ENCODE data around the gene HMOX2. TPM values are rescaled to one million over a fixed set of nuclear protein-coding genes. Genes with fewer than 3 reads are reported as not detected.

Gene HMOX2
- total and polyA plus RNA-seq, 8 donors, result 12.8 to 29.6 (median 19.8) TPM

GRCh38 chr16:4505356-4506147, 29.4 kb downstream of the HMOX2 start:
- no peaks in the 10 kb centered on the region for H3K27me3 ChIP-seq
- peaks cover 0 to 26% (median 13%) of the 10 kb centered on the region in 3 donors for H3K36me3 ChIP-seq
- TF ChIP-seq CTCF (IDR thresholded peaks at IDR 0.05), result no peak
- FAIRE-seq (no peak), DNase-seq (no peak), ATAC-seq (no peak)
- H3K27ac ChIP-seq, result no peak overlapping the region
- H3K4me3 ChIP-seq, result no peak overlapping the region
- WGBS, 2 donors, result 81 to 89% methylated on average over 13 of the region's 13 CpGs
- no peaks in the 10 kb centered on the region for H3K9me3 ChIP-seq
- peaks cover 10 to 18% (median 11%) of the 10 kb centered on the region in 3 donors for H3K4me1 ChIP-seq
- intact Hi-C loops (cut with DNase I), result no loop called here

- intact Hi-C loops (cut with DNase I), result no loop called here
- Histone ChIP-seq H3K27ac (no peak overlapping the region), H3K27me3 (no peaks in the 10 kb centered on the region), H3K36me3 (peaks cover 0 to 29% (median 13%) of the 10 kb centered on the region in 3 donors), H3K4me3 (no peak overlapping the region), H3K4me1 (peaks cover 3 to 9% (median 4%) of the 10 kb centered on the region in 3 donors), H3K9me3 (no peaks in the 10 kb centered on the region)
- TF ChIP-seq CTCF (IDR thresholded peaks at IDR 0.05), result peak; percentile 63 to 75 (median 74)
- WGBS, 2 donors, result 1 to 6% methylated on average over 3 of the region's 3 CpGs
- ATAC-seq, result peak; percentile 75 to 87 (median 84)
- peak in 3 of 6 donors; percentile 52 to 72 (median 56) for DNase-seq
- no peak for FAIRE-seq
Observed at GRCh38 chr16:4506450-4506849, 30.3 kb downstream of the HMOX2 start.

DNA sequence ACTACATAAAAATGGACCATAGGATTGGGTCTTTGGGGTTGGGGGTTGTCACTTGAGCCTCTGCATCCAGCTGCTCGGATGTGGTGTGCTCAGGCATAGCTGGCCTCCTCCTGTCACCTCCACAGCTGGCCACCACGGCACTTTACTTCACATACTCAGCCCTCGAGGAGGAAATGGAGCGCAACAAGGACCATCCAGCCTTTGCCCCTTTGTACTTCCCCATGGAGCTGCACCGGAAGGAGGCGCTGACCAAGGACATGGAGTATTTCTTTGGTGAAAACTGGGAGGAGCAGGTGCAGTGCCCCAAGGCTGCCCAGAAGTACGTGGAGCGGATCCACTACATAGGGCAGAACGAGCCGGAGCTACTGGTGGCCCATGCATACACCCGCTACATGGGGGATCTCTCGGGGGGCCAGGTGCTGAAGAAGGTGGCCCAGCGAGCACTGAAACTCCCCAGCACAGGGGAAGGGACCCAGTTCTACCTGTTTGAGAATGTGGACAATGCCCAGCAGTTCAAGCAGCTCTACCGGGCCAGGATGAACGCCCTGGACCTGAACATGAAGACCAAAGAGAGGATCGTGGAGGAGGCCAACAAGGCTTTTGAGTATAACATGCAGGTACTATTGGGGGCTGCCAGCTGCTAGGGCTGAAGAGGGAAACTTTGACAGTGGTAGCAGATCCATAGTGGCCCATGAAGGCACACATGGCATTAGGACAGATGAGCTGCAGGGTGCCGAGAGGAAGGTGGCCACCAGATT, 31.6 kb downstream of the HMOX2 start:
- intact Hi-C loops (cut with DNase I), result no loop called here
- Histone ChIP-seq H3K9me3 (no peaks in the 10 kb centered on the region), H3K4me3 (no peak overlapping the region), H3K4me1 (peaks cover 0 to 3% (median 0%) of the 10 kb centered on the region in 3 donors), H3K27ac (no peak overlapping the region), H3K36me3 (peaks cover 3 to 39% (median 13%) of the 10 kb centered on the region in 3 donors), H3K27me3 (no peaks in the 10 kb centered on the region)
- DNase-seq (no peak), FAIRE-seq (no peak), ATAC-seq (no peak)
- TF ChIP-seq CTCF (IDR thresholded peaks at IDR 0.05), result no peak
- WGBS, 2 donors, result 90% methylated on average over 17 of the region's 17 CpGs

- Histone ChIP-seq H3K4me1 (peaks cover 0 to 5% (median 0%) of the 10 kb centered on the region in 3 donors), H3K27me3 (no peaks in the 10 kb centered on the region), H3K27ac (no peak overlapping the region), H3K9me3 (no peaks in the 10 kb centered on the region), H3K36me3 (peaks cover 3 to 39% (median 13%) of the 10 kb centered on the region in 3 donors), H3K4me3 (no peak overlapping the region)
- intact Hi-C loops (cut with DNase I), result no loop called here
- no peak for TF ChIP-seq CTCF (IDR thresholded peaks at IDR 0.05)
- ATAC-seq (no peak), FAIRE-seq (no peak), DNase-seq (no peak)
- WGBS, 2 donors, result 89 to 90% methylated on average over 3 of the region's 3 CpGs
Observed at GRCh38 chr16:4508806-4509205, 32.6 kb downstream of the HMOX2 start.

Measured in pancreas (tissue), 10 donors.